Camera-type eye (tissue), 1 donor: ENCODE results near the gene ARL5A. TPM values are rescaled to one million over a fixed set of nuclear protein-coding genes. Genes with fewer than 3 reads are reported as not detected.

Source experiments
- total RNA-seq: library from RNA; depleted of rRNA; stranded (reverse); fragments of >200 nt; gene quantifications from one replicate; pipeline ENCODE4 v1.2.3, GENCODE V29; 2014

ARL5A gene, protein sequence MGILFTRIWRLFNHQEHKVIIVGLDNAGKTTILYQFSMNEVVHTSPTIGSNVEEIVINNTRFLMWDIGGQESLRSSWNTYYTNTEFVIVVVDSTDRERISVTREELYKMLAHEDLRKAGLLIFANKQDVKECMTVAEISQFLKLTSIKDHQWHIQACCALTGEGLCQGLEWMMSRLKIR
- total RNA-seq, result 96.2 TPM

DNA sequence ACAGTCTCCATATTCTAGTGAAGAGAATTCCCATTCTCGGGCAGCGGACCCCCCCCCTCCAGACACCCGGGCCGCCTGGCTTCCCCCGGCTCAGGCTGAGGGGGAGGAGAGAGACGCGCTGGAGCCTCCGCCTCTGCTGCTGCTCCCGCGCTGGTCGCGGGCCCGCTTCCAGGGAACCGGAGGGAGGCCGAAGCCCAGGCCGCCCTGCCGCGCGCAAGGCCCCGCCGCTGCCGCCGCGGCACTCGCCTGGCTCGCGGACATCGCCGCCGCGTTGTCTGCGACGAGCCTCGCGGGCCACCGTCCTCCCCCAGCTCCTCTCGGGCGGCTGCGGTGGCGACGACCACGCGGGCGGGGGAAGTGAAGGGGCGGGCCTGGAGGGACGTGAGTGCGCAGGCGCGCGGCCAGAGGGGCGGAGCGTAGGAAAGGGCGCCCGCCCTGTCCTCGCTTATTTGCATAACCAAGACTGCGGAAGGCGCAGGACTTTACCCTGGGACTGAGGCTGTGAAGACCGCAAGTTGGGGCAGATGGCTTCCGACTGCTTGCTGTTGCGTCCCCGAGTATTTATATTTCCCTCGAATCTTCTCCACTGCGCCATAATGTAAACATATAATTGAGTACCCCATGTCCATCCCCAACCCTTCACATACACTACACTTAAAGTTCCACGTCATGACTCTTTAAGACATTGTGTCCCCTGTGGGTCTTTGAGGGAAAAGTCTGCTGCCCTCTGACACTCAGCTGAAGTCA, at the start of gene ARL5A:
TSS of gene ARL5A (minus strand) at position 279 of the 747 bp plus-strand sequence. CDS start at position 34, 245 bp downstream.

Other genes with a start within 250 kb of the ARL5A start
- 208 TPM for gene NEB, start 93.9 kb downstream of the ARL5A start, total RNA-seq